HepG2 (cell line): Measurements from ENCODE around the gene FLRT3. TPM values are rescaled to one million over a fixed set of nuclear protein-coding genes. Genes with fewer than 3 reads are reported as not detected.

Experiments used
- ASH2L ChIP-seq: fragments of 300-600, 200-600 bp; sonication (generic); IDR thresholded peaks from 2 replicates; pipeline ENCODE4 v1.7.0; 2017; ENCODE audit warnings: low read depth, mild to moderate bottlenecking, moderate library complexity, mixed read lengths, low read length; ENCODE audit not compliant: insufficient read length
- BORCS8-MEF2B ChIP-seq: sonication (generic); formaldehyde crosslinking; IDR thresholded peaks from 2 replicates; pipeline ENCODE4 v1.8.0; 2022; ENCODE audit warnings: mild to moderate bottlenecking, missing genetic modification reagents
- CHD2 ChIP-seq: IDR thresholded peaks from 2 replicates; pipeline ENCODE4 v1.6.1; 2011; ENCODE audit warnings: low read depth, low read length, improper control_type of control experiment
- FOXA1 ChIP-seq, 2 experiments: fragments of 450-650 bp in 1 of 2; sonication (generic) in 1 of 2; formaldehyde crosslinking in 1 of 2; IDR thresholded peaks; 2 replicates each; pipeline versions ENCODE4 v1.4.0 to v1.6.1; 2016 to 2020; ENCODE audit warnings: missing genetic modification reagents in 1 of 2
- ISX ChIP-seq: sonication (generic); formaldehyde crosslinking; conservative IDR thresholded peaks from 2 replicates; pipeline ENCODE4 v1.5.0; 2020; ENCODE audit warnings: missing genetic modification reagents
- KLF15 ChIP-seq: sonication (generic); formaldehyde crosslinking; IDR thresholded peaks from 2 replicates; pipeline ENCODE4 v1.8.1; 2023; ENCODE audit warnings: borderline replicate concordance, mild to moderate bottlenecking, inconsistent platforms, missing genetic modification reagents, mixed read lengths
- NKX3-1 ChIP-seq: sonication (generic); formaldehyde crosslinking; IDR thresholded peaks from 2 replicates; pipeline ENCODE4 v1.5.0; 2020; ENCODE audit warnings: missing genetic modification reagents
- NR1H2 ChIP-seq: sonication (generic); formaldehyde crosslinking; IDR thresholded peaks from 2 replicates; pipeline ENCODE4 v1.8.1; 2022; ENCODE audit warnings: low read depth, missing genetic modification reagents, borderline replicate concordance
- PAWR ChIP-seq: sonication (generic); formaldehyde crosslinking; IDR thresholded peaks from 2 replicates; pipeline ENCODE4 v1.4.0; 2020; ENCODE audit warnings: missing genetic modification reagents, mild to moderate bottlenecking, borderline replicate concordance
- PHF5A ChIP-seq: IDR thresholded peaks from one replicate; pipeline ENCODE4 v1.6.1; 2018; ENCODE audit warnings: low read depth, missing genetic modification reagents; ENCODE audit not compliant: unreplicated experiment
- POLR2A ChIP-seq, 2 experiments: IDR thresholded peaks; 2 replicates each; pipeline ENCODE4 v1.6.1; 2011; ENCODE audit warnings: low read depth in 2 of 2, low read length in 2 of 2, mild to moderate bottlenecking in 1 of 2, moderate library complexity in 1 of 2; ENCODE audit not compliant: insufficient read depth in 1 of 2
- REXO4 ChIP-seq: sonication (generic); formaldehyde crosslinking; IDR thresholded peaks from 2 replicates; pipeline ENCODE4 v1.8.0; 2022; ENCODE audit warnings: missing genetic modification reagents, mild to moderate bottlenecking, borderline replicate concordance
- RNF2 ChIP-seq: fragments of 450-650 bp; conservative IDR thresholded peaks from 2 replicates; pipeline ENCODE4 v1.6.1; 2016; ENCODE audit warnings: low read depth
- TAF1 ChIP-seq: sonication (generic); formaldehyde crosslinking; IDR thresholded peaks from 2 replicates; pipeline ENCODE4 v1.4.0; 2020; ENCODE audit warnings: missing genetic modification reagents
- THYN1 ChIP-seq: sonication (generic); formaldehyde crosslinking; IDR thresholded peaks from 2 replicates; pipeline ENCODE4 v1.8.1; 2023; ENCODE audit warnings: low read depth, mild to moderate bottlenecking, moderate library complexity, missing genetic modification reagents, borderline replicate concordance
- ZBTB4 ChIP-seq: sonication (generic); formaldehyde crosslinking; IDR thresholded peaks from 2 replicates; pipeline ENCODE4 v1.4.0; 2020; ENCODE audit warnings: missing genetic modification reagents, mild to moderate bottlenecking, borderline replicate concordance
- ZEB1 ChIP-seq: IDR thresholded peaks from 2 replicates; pipeline ENCODE4 v1.6.1; 2012; ENCODE audit warnings: mild to moderate bottlenecking, low read depth, inconsistent platforms; ENCODE audit not compliant: insufficient replicate concordance
- ZNF30 ChIP-seq: sonication (generic); formaldehyde crosslinking; IDR thresholded peaks from 2 replicates; pipeline ENCODE4 v1.5.0; 2020; ENCODE audit warnings: mild to moderate bottlenecking, missing genetic modification reagents
- ZNF569 ChIP-seq: sonication (generic); formaldehyde crosslinking; IDR thresholded peaks from 2 replicates; pipeline ENCODE4 v1.5.0; 2020; ENCODE audit warnings: mild to moderate bottlenecking, missing genetic modification reagents, moderate library complexity, borderline replicate concordance
- ZNF672 ChIP-seq: sonication (generic); formaldehyde crosslinking; IDR thresholded peaks from 2 replicates; pipeline ENCODE4 v1.8.1; 2022; ENCODE audit warnings: missing genetic modification reagents
- ZNF724P ChIP-seq: sonication (generic); formaldehyde crosslinking; IDR thresholded peaks from 2 replicates; pipeline ENCODE4 v1.8.0; 2022; ENCODE audit warnings: missing genetic modification reagents, borderline replicate concordance
- ZNF772 ChIP-seq: sonication (generic); formaldehyde crosslinking; IDR thresholded peaks from 2 replicates; pipeline ENCODE4 v1.5.0; 2020; ENCODE audit warnings: mild to moderate bottlenecking, missing genetic modification reagents
- ZNF773 ChIP-seq: sonication (generic); formaldehyde crosslinking; IDR thresholded peaks from 2 replicates; pipeline ENCODE4 v1.4.0; 2020; ENCODE audit warnings: missing genetic modification reagents, borderline replicate concordance
- ZNF782 ChIP-seq: sonication (generic); formaldehyde crosslinking; IDR thresholded peaks from 2 replicates; pipeline ENCODE4 v1.4.0; 2020; ENCODE audit warnings: missing genetic modification reagents, mild to moderate bottlenecking, borderline replicate concordance
- ZNF788 ChIP-seq: sonication (generic); formaldehyde crosslinking; IDR thresholded peaks from 2 replicates; pipeline ENCODE4 v1.5.0; 2020; ENCODE audit warnings: mild to moderate bottlenecking, missing genetic modification reagents, borderline replicate concordance
- ZSCAN29 ChIP-seq: sonication (generic); formaldehyde crosslinking; conservative IDR thresholded peaks from 2 replicates; pipeline ENCODE4 v1.4.0; 2020; ENCODE audit warnings: mild to moderate bottlenecking, missing genetic modification reagents
- polyA plus RNA-seq, 8 experiments: library from polyadenylated mRNA; depleted of rRNA in 3 of 8; stranded (reverse) in 7 of 8; unstranded in 1 of 8; fragments of >200 nt; fragmentation: Illumina TruSeq in 4 of 8; extraction: Trizol in 4 of 8; gene quantifications; 2 replicates each; pipeline versions ENCODE4 v1.2.1 to v1.2.3, GENCODE V29; 2011 to 2016; ENCODE audit warnings: low read depth in 4 of 8, missing spikeins in 1 of 8, mixed read lengths in 1 of 8; ENCODE audit not compliant: insufficient read depth in 1 of 8
- total RNA-seq, 5 experiments: library from RNA; depleted of rRNA; stranded (reverse); fragments of >200 nt; fragmentation: Illumina TruSeq; extraction: Trizol; gene quantifications; 2 replicates each; pipeline ENCODE4 v1.2.3, GENCODE V29; 2016; ENCODE audit warnings: low read depth in 1 of 5
- TF ChIP-seq, protein P1 (sequence below): sonication (generic); formaldehyde crosslinking; IDR thresholded peaks from 2 replicates; pipeline ENCODE4 v1.9.0; 2021; ENCODE audit warnings: missing genetic modification reagents, mild to moderate bottlenecking, borderline replicate concordance

Gene FLRT3
- total and polyA plus RNA-seq, 2 of the 13 experiments (the other 11 are each of a cell fraction or from before 2014, with no cell fraction given): 0.44 to 5.3 TPM

DNA sequence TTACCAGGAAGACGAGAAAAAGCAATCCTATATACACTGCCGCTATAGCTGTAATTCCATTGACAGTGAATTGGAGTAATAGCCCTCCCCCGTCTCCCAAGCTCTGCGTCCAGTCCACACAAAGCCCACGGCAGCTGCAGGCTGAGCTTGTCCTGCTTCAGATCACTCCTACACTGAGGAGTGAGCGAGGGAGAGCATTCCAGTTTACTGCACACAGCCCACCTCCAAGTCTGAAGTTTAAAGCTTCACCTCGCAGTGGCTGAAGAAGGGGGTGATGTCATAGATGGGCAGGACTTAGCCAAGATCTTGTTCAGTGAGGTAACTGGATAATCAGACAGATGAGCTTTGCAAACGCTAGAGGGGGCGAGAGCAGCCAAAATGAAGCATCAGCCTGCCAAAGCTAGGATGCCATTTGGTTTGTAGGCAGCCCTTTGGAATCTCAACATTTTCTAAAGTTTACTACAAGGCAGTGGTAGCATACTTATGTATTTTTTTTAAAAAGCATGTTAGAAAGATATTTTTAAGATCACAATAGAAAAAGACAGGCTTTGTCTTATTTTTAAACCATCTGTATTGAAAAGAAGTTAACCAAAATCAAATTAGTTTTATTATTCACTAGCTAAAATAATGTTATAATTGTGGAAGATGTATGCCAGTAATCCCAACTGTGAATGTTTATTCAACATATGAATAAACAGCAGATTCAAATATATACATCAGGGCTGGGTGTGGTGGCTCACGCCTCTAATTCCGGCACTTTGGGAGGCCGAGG is at the start of gene FLRT3 (continued):
- TF ChIP-seq, protein P1, sequence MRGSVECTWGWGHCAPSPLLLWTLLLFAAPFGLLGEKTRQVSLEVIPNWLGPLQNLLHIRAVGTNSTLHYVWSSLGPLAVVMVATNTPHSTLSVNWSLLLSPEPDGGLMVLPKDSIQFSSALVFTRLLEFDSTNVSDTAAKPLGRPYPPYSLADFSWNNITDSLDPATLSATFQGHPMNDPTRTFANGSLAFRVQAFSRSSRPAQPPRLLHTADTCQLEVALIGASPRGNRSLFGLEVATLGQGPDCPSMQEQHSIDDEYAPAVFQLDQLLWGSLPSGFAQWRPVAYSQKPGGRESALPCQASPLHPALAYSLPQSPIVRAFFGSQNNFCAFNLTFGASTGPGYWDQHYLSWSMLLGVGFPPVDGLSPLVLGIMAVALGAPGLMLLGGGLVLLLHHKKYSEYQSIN (CRISPR knock-in tag): no peak
- TF ChIP-seq POLR2A (IDR thresholded peaks at IDR 0.05; ENCODE audit: insufficient read depth in 1 of 2, low read depth in 2 of 2, low read length in 2 of 2) (peak in 1 of 2 experiments; percentile 83; a peak in 3 of 4 replicates), BORCS8-MEF2B (peak; percentile 64), ZNF782 (CRISPR knock-in tag) (no peak), ZNF788 (CRISPR knock-in tag) (peak; percentile 51; the same call in 1 of the 2 replicates), ZNF672 (no peak), NKX3-1 (no peak), ZBTB4 (CRISPR knock-in tag) (no peak), ZNF569 (CRISPR knock-in tag) (no peak), ZNF773 (CRISPR knock-in tag) (no peak), CHD2 (no peak), PAWR (CRISPR knock-in tag) (no peak), FOXA1 (IDR thresholded peaks at IDR 0.05) (no peak), FOXA1 (CRISPR knock-in tag; IDR thresholded peaks at IDR 0.05) (no peak; the same call in 1 of the 2 replicates), REXO4 (CRISPR knock-in tag) (no peak), ISX (CRISPR knock-in tag) (no peak), ZEB1 (no peak), ZNF772 (CRISPR knock-in tag) (0 out of 2 replicates have a peak, but pooled peaks have one; percentile 20), RNF2 (no peak), PHF5A (CRISPR knock-in tag) (no peak), ASH2L (no peak), NR1H2 (CRISPR knock-in tag) (no peak), ZNF30 (CRISPR knock-in tag) (no peak), ZNF724P (CRISPR knock-in tag) (no peak), KLF15 (CRISPR knock-in tag) (no peak), ZSCAN29 (no peak), THYN1 (CRISPR knock-in tag) (no peak), TAF1 (CRISPR knock-in tag) (peak; percentile 52; the same call in 1 of the 2 replicates)
